ENCODE measurements around the gene UBA1. TPM values are rescaled to one million over a fixed set of nuclear protein-coding genes. Genes with fewer than 3 reads are reported as not detected.

Gene UBA1
- polyA plus RNA-seq, 1 donor (not counting 4 experiments of a cell fraction or from before 2014, with no cell fraction given): 236 TPM

- Histone ChIP-seq H3K36me3 (ENCODE audit: control insufficient read depth in 2 of 2, extremely low read depth in 1 of 2, insufficient read depth in 2 of 2, low read length in 2 of 2) (peaks cover 4 to 11% of the 10 kb centered on the region in 2 experiments), H2AFZ (ENCODE audit: control insufficient read depth, low read length) (no peak overlapping the region), H3K4me3 (ENCODE audit: control insufficient read depth in 2 of 3, extremely low read depth in 1 of 3, insufficient read depth in 2 of 3, low read depth in 1 of 3, low read length in 3 of 3) (no peak overlapping the region), H3K9me1 (ENCODE audit: control insufficient read depth, extremely low read depth, insufficient read depth, low read length) (no peaks in the 10 kb centered on the region), H3K4me2 (ENCODE audit: control insufficient read depth, extremely low read depth, insufficient read depth, low read depth, low read length) (no peak overlapping the region), H3K79me2 (ENCODE audit: control insufficient read depth, insufficient read depth, low read length) (no peaks in the 10 kb centered on the region), H3K9me3 (ENCODE audit: control insufficient read depth, low read depth, low read length) (no peaks in the 10 kb centered on the region), H3K27me3 (ENCODE audit: control insufficient read depth, extremely low read depth, insufficient read depth, low read length) (no peaks in the 10 kb centered on the region), H3K4me1 (ENCODE audit: control insufficient read depth, extremely low read depth, insufficient read depth, low read length) (peaks cover 1% of the 10 kb centered on the region), H3K27ac (ENCODE audit: control insufficient read depth, insufficient read depth, low read length) (no peak overlapping the region), H3K9ac (ENCODE audit: control insufficient read depth, extremely low read depth, insufficient read depth, low read length) (no peak overlapping the region), H4K20me1 (ENCODE audit: control insufficient read depth, extremely low read depth, insufficient read depth, low read length) (no peaks in the 10 kb centered on the region)
- no peak for TF ChIP-seq EZH2 (IDR thresholded peaks at IDR 0.05; ENCODE audit: low read length)
- TF ChIP-seq CTCF (optimal IDR thresholded peaks at IDR 0.05 in 1 of 3, IDR thresholded peaks at IDR 0.05 in 1 of 3, conservative IDR thresholded peaks at IDR 0.05 in 1 of 3; ENCODE audit: extremely low read depth in 1 of 3, insufficient read depth in 2 of 3, low read length in 3 of 3): no peak
- DNase-seq (ENCODE audit: low read depth, low spot score) (no peak), FAIRE-seq (no peak)
- dilution Hi-C loops (cut with MboI; ENCODE audit: extremely low pct_ligation_motif_present, low sequenced_read_pairs): no loop called here
These were observed 8.4 kb upstream of the UBA1 start for GRCh38 chrX:47185241-47185640.

DNA sequence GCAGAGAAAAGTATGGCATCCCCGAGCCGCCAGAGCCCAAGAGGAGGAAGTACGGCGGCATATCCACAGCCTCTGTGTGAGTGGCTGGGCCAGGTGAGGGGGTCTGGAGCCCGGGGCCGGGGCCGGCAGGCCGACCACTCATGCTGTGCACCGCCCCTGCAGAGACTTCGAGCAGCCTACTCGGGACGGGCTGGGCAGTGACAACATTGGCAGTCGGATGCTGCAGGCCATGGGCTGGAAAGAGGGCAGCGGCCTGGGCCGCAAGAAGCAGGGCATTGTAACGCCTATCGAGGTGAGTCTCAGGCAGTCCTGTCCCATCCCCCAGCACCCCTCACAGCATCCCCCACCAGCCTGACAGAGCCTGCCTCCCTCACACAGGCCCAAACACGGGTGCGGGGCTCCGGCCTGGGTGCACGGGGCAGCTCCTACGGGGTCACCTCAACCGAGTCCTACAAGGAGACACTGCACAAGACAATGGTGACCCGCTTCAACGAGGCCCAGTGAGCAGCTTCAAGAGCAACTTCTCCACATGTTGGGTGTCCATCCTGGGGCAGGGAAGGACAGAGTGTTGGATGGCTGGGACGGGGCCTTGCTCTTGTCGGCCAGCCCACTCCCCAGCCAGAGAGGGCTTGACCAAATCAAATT, 7.4 kb upstream of the UBA1 start:
- Histone ChIP-seq H3K27ac (ENCODE audit: control insufficient read depth, insufficient read depth, low read length) (no peak overlapping the region), H3K9me1 (ENCODE audit: control insufficient read depth, extremely low read depth, insufficient read depth, low read length) (no peaks in the 10 kb centered on the region), H2AFZ (ENCODE audit: control insufficient read depth, low read length) (no peak overlapping the region), H3K79me2 (ENCODE audit: control insufficient read depth, insufficient read depth, low read length) (no peaks in the 10 kb centered on the region), H3K4me3 (ENCODE audit: control insufficient read depth in 2 of 3, extremely low read depth in 1 of 3, insufficient read depth in 2 of 3, low read depth in 1 of 3, low read length in 3 of 3) (no peak overlapping the region), H3K9me3 (ENCODE audit: control insufficient read depth, low read depth, low read length) (no peaks in the 10 kb centered on the region), H3K27me3 (ENCODE audit: control insufficient read depth, extremely low read depth, insufficient read depth, low read length) (no peaks in the 10 kb centered on the region), H3K36me3 (ENCODE audit: control insufficient read depth in 2 of 2, extremely low read depth in 1 of 2, insufficient read depth in 2 of 2, low read length in 2 of 2) (peaks cover 0 to 8% of the 10 kb centered on the region in 2 experiments), H3K4me2 (ENCODE audit: control insufficient read depth, extremely low read depth, insufficient read depth, low read depth, low read length) (no peak overlapping the region), H4K20me1 (ENCODE audit: control insufficient read depth, extremely low read depth, insufficient read depth, low read length) (no peaks in the 10 kb centered on the region), H3K9ac (ENCODE audit: control insufficient read depth, extremely low read depth, insufficient read depth, low read length) (no peak overlapping the region), H3K4me1 (ENCODE audit: control insufficient read depth, extremely low read depth, insufficient read depth, low read length) (peaks cover 3% of the 10 kb centered on the region)
- dilution Hi-C loops (cut with MboI; ENCODE audit: extremely low pct_ligation_motif_present, low sequenced_read_pairs): no loop called here
- no peak for TF ChIP-seq EZH2 (IDR thresholded peaks at IDR 0.05; ENCODE audit: low read length)
- no peak for TF ChIP-seq CTCF (optimal IDR thresholded peaks at IDR 0.05 in 1 of 3, IDR thresholded peaks at IDR 0.05 in 1 of 3, conservative IDR thresholded peaks at IDR 0.05 in 1 of 3; ENCODE audit: extremely low read depth in 1 of 3, insufficient read depth in 2 of 3, low read length in 3 of 3)
- DNase-seq (ENCODE audit: low read depth, low spot score) (no peak), FAIRE-seq (no peak)
